Uterus (tissue), 4 donors: ENCODE data around the gene DIP2B. TPM values are rescaled to one million over a fixed set of nuclear protein-coding genes. Genes with fewer than 3 reads are reported as not detected.

ENCODE experiments used
- DNase-seq, 2 donors: peaks; one replicate each; pipeline ENCODE4 v3.0.0-alpha.2; 2019 to 2020
- H3K27ac ChIP-seq, 2 donors: fragments of 200-600 bp; sonication (generic); 1 replicate in 1 of 2; 2 replicates in 1 of 2; pipeline ENCODE4 v1.5.1; 2016 to 2018
- H3K27me3 ChIP-seq, 2 donors: fragments of 200-600 bp; sonication (generic); one replicate each; pipeline ENCODE4 v1.5.1; 2018 to 2019; ENCODE audit warnings: control low read depth in 1 of 2
- H3K36me3 ChIP-seq, 2 donors: fragments of 200-600 bp; sonication (generic); one replicate each; pipeline ENCODE4 v1.5.1; 2019; ENCODE audit warnings: control low read depth in 1 of 2
- H3K4me1 ChIP-seq, 2 donors: fragments of 200-600 bp; sonication (generic); one replicate each; pipeline ENCODE4 v1.5.1; 2018 to 2019; ENCODE audit warnings: control low read depth in 1 of 2
- H3K4me3 ChIP-seq, 2 donors: fragments of 200-600 bp; sonication (generic); 1 replicate in 1 of 2; 2 replicates in 1 of 2; pipeline ENCODE4 v1.5.1; 2018 to 2019; ENCODE audit warnings: mild to moderate bottlenecking in 1 of 2
- H3K9me3 ChIP-seq, 2 donors: fragments of 200-600 bp; sonication (generic); one replicate each; pipeline ENCODE4 v1.5.1; 2019; ENCODE audit warnings: control low read depth in 1 of 2
- CTCF ChIP-seq, 4 experiments: fragments of 200-600 bp in 2 of 4; fragments of 450-650 bp in 2 of 4; sonication (generic) in 2 of 4; IDR thresholded peaks; one replicate each; pipeline ENCODE4 v1.5.1; 2016 to 2019; ENCODE audit warnings: antibody characterized with exemption in 4 of 4, mild to moderate bottlenecking in 2 of 4, moderate library complexity in 1 of 4
- POLR2A ChIP-seq, 2 donors: fragments of 450-650 bp; IDR thresholded peaks; one replicate each; pipeline ENCODE4 v1.6.1; 2016; ENCODE audit warnings: antibody characterized with exemption in 2 of 2, mild to moderate bottlenecking in 1 of 2, moderate library complexity in 1 of 2
- intact Hi-C: fragments of 100-400 bp; cut with DNase I; formaldehyde crosslinking; loops from one replicate; pipeline ENCODE4 v1.15.1; 2023; ENCODE audit warnings: low total_unique reads
- small RNA-seq: library from RNA; depleted of rRNA; stranded (forward); fragments of <200 nt; gene quantifications from one replicate; pipeline ENCODE3, GENCODE V24; 2016
- total RNA-seq, 4 donors: library from RNA; depleted of rRNA in 3 of 4; stranded (reverse); fragments of >200 nt in 3 of 4; gene quantifications; one replicate each; pipeline versions ENCODE4 v1.1.0 to v1.2.4, GENCODE V29; 2014 to 2023
- donor health status: DM: yes; HTN: yes; CAD: no.

Gene DIP2B
- total RNA-seq, 4 donors from 2014 or later: 5.6 to 47.0 (median 14.9) TPM

GRCh38 chr12:50790081-50790480 is 285.3 kb downstream of the DIP2B start:
- Histone ChIP-seq H3K27ac (no peak overlapping the region), H3K4me3 (no peak overlapping the region), H3K27me3 (no peaks in the 10 kb centered on the region), H3K36me3 (no peaks in the 10 kb centered on the region), H3K9me3 (no peaks in the 10 kb centered on the region), H3K4me1 (no peaks in the 10 kb centered on the region)
- no peak for DNase-seq
- intact Hi-C loops: no loop called here
- no peak for TF ChIP-seq POLR2A (IDR thresholded peaks at IDR 0.05)
- no peak for TF ChIP-seq CTCF (IDR thresholded peaks at IDR 0.05)

Small RNA genes within 50 kb of the gene (small RNA-seq; reads per million reads assigned to genes)
- gene RF00019 (not detected), gene RNU6-238P (not detected), gene RNU6-769P (not detected)

Other genes with a start within 250 kb of the DIP2B start
- 100 to 1,000 TPM in 2 of 4 donors, 10 to 100 TPM in 2; 85.0 to 140 (median 116) TPM for gene LIMA1, start 221.5 kb upstream of the DIP2B start, total RNA-seq
- gene FAM186A, start 108.4 kb upstream of the DIP2B start, total RNA-seq: not detected
- 10 to 100 TPM; 15.9 to 98.6 (median 70.8) TPM for gene LARP4, start 104.1 kb upstream of the DIP2B start, total RNA-seq